OCI-LY3 (cell line): ENCODE results near the gene APPL1.

ENCODE experiments used
- CTCF ChIP-seq: fragments of 200-600, 300-600 bp; sonication (generic); IDR thresholded peaks from 2 replicates; pipeline ENCODE4 v1.5.1; 2014; ENCODE audit warnings: antibody characterized with exemption, low read length, low read depth
- EZH2phosphoT487 ChIP-seq: fragments of 200-600 bp; shearing (Covaris generic); IDR thresholded peaks from 2 replicates; pipeline ENCODE4 v1.6.1; 2018; ENCODE audit warnings: antibody characterized with exemption, mixed run types, low read depth

- no peak for TF ChIP-seq CTCF
- TF ChIP-seq EZH2phosphoT487, result no peak
Measured at GRCh38 chr3:57287205-57287604, 59.7 kb downstream of the APPL1 start.
